Measurements from ENCODE around the gene AHNAK2.

Gene AHNAK2

DNA sequence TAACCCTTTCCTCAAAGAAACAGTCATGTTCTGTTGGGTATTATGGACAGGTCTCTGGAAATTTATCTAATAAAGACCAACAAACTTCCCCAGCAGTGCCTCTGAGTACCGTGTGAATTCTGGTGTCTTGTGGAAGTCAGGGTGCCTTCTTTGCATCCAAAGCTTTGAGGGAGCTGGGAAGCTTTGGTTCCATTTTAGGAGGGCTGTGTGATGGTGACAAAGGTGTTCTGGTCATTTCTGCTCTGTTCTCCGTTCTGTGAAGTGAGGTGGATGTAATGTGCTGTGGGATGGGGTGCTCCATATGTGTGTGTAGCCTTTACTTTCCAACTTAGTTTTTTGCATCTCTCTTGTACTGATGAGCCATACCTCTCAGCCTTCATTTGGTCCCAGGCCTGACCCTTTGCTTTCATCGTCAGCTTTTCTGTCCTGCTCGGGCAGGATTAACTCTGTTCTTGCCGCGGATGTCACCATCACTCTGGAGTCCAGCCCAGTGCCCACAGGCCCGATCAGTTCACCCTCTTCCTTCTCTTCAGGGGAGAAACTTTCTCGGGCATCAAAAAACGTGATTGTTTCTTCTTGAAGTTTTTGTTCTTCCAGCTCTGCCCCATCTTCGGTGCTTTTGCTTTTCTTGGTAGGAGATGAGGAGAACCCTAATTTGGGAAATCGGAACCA, 40.3 kb downstream of the AHNAK2 start:
- DNase-seq (ENCODE audit: low read depth): no peak

- DNase-seq (ENCODE audit: low read depth): no peak
Observed at GRCh38 chr14:104937161-104937560, 41.0 kb downstream of the AHNAK2 start.

DNA sequence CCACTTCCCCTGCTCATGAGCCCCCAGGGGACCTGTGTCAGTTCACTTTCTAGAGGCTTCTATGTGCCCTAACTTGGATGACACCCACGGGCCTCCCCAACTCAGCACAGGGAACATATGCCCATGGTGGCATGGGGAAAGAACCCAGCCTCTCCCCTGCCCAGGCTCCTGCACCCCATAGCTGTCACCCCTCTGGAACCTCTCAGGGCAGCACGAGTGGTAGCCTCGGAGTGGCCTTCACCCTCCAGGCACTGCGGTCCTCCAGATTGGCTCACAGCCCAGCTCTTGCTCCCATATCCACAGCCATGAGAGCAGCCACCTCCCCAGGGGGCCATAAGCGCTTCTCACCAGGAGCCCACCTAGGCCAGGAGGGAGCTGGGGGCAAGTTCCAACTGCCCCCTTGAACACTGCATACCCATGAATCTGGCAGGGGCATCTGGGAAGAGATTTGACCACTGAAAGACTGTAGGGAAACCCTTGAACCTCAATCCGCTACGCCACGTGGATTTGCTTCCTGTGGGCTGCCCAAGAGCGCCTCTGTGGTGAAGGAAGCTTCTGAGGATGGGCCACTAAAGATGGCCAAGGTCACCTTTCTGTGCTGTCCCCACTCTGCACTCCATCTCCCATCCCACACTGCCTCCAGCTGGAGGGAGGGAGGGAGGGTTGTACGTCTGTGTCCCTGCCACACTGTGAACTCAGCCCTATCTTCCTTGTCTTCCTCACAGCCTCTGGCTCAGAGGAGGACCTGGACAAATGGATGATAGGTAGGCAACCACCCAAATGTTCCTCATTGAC, 41.6 kb downstream of the AHNAK2 start:
- no peak for DNase-seq (ENCODE audit: low read depth)

DNA sequence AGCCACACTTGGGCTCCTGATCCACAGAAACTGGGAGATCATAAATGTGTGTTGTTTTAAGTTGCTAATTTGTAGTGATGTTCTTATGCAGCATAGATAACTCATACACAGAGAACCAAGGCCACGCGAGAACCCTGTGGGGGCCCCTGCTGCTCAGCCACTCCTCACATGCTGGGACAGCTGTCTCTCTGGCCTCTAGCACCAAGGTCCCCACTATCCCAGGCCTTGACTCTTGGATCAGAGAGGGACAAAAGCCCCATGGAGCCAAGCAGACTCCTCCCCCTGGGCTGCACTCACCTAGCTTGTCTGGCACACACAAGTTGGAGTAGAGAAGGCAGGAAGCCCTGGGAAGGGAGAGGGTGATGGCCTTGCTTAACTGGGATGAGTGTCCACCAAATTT, 42.2 kb downstream of the AHNAK2 start:
- DNase-seq (ENCODE audit: low read depth): no peak

DNA sequence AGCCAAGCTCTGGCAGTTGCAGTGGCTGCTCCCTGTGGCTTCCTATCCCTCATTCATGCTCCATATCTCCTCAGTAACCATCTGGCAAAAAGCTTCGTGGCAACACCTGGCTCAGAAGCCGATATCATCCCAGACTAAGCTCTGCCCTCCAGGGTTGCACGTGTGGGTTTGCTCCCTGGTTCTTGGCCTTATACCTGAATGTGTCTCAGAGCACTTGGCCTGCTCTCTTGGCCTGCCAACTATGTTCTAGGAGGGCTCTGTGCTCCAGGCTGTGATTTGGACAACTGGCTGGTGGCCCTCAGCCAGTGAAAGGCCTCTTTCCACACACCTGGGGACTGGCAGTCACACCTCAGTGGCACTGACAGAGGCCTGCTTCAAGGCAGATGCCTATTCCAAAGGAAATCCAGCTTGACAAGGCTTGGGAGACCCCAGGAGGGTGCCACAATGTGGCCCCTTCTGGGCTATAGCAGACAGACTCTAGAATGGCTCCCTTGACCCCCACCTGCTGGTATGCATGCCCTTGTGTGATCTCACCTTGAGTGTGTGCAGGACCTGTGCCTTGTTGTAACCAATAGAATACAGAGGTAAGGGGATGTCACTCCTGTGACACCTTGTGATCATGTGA, 43.0 kb downstream of the AHNAK2 start:
- no peak for DNase-seq (ENCODE audit: low read depth)

DNA sequence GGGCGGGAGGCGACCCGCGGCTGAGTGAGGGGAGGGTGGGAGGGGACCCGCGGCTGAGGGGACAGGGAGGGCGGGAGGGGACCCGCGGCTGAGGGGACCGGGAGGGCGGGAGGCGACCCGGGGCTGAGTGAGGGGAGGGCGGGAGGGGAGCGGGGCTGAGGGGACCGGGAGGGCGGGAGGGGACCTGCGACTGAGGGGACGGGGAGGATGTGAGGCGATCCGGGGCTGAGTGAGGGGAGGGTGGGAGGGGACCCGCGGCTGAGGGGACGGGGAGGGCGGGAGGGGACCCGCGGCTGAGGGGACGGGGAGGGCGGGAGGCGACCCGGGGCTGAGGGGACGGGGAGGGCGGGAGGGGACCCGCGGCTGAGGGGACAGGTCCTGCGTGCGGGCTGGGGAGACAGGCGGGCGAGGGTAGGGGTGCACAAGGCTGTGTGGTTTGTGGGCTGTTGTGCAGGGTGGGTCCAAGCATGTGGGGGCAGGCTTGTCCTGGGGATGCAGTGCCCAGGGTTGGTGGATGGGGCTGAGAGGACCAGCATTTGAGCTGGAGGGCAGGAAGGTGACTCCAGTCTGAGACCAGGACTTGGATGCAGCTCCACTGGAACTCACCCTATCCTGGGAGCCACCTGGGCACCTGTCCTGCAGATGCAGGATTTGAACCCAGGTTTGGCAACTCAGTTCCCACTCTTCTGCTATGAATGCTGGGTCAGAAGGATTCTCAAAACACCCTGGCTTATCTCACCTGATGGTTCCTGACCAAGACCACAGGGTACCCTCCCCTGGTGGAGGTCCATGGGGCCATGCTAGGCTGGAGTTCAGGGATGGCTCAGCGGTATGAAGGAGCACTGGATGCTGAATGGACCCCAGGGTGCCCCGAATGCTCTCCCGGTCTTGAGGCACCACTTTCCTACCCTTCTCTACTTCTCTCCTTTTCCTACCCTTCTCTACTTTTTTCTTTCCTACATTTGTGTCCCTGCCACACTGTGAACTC, 44.1 kb downstream of the AHNAK2 start:
- no peak for DNase-seq (ENCODE audit: low read depth)

DNA sequence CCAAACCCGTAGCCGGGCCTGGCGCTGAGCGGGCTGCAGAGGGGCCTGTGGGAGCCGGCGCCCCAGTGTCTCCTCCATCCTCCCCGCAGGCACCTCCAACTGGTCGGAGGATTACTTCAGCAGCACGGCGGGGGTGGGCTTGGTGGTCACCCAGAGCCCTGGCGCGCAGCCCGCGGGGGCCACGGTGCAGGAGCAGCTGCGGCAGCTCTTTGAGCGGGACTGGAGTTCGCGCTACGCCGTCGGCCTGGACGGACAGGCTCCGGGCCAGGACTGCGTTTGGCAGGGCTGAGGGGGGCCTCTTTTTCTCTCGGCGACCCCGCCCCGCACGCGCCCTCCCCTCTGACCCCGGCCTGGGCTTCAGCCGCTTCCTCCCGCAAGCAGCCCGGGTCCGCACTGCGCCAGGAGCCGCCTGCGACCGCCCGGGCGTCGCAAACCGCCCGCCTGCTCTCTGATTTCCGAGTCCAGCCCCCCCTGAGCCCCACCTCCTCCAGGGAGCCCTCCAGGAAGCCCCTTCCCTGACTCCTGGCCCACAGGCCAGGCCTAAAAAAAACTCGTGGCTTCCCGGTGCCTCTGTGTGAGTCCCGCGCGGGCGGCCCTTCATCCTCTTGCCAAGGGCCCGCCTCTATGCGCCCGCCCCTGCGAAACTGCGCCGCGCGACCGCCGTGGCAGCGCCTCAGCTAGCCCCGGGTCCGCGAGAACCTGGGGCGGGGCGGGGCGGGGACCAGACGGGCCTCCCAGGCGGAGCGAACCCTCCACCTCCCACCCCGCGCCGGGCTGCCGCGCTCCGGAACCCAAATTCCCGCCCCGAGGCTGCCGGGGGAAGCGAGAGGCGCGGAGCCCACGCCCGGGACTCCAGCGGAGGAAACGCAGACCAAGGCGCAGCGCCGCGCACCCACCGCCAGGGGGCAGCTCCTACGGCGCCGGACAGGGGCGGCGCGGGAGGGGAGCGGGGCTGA, 45.2 kb downstream of the AHNAK2 start:
- peak; percentile 69 for DNase-seq (ENCODE audit: low read depth)

DNA sequence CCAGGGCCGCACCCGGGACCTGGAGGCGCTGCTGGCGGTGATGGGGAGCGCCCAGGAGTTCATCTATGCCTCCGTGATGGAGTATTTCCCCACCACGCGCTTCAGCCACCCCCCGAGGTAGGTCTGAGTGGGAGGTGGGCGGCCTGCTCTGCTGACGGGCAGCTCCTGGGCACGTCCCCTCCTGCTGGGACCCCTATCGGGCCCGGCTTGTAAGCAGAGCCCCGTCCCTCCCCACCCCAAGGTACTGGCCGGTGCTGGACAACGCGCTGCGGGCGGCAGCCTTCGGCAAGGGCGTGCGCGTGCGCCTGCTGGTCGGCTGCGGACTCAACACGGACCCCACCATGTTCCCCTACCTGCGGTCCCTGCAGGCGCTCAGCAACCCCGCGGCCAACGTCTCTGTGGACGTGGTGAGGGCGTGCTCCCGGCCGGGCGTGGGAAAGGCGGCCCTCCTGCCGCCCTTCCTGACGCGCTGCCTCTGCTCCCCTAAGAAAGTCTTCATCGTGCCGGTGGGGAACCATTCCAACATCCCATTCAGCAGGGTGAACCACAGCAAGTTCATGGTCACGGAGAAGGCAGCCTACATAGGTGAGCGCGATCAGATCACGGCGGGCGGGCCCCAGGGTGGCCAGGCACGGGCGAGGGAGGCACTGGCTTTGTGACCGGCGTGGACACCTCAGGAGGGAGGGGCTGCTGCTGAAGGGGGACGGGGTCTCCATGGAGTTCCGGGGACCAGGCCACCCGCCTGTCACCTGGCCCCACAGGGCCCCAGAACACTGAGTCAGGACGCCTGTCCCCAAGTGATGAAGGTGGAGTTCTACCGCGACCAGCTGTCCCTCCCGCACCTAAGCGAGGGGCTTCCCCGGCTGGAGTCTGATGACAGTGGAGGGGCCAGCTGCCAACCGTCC, 46.2 kb downstream of the AHNAK2 start:
- no peak for DNase-seq (ENCODE audit: low read depth)

DNA sequence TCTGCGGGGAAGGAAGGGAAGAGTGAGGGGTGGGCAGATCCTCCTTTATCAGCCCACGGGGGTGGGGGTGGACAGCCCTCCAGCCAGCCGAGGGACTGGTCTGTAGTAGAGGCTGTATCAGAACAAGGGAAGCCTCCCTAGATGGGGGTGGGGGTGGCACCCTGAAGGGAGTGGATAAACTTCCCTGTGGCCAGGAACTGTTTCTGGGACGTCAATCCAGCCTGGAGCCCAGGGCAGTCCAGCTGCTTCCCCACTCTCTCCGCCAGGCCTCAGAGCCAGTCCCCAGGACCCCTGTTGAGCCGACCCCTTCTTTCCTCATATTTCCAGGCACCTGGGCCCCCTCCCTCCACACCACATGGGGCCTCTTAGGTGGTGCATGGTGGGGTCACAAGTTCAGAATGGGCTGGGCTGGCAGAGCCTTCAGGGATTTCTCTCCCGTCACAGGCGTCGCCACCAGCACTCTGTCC, 46.8 kb downstream of the AHNAK2 start:
- no peak for DNase-seq (ENCODE audit: low read depth)

GRCh38 chr14:104930526-104931303, 47.5 kb downstream of the AHNAK2 start:
- no peak for DNase-seq (ENCODE audit: low read depth)

GRCh38 chr14:104929268-104930230, 48.6 kb downstream of the AHNAK2 start:
- DNase-seq (ENCODE audit: low read depth): no peak

DNA sequence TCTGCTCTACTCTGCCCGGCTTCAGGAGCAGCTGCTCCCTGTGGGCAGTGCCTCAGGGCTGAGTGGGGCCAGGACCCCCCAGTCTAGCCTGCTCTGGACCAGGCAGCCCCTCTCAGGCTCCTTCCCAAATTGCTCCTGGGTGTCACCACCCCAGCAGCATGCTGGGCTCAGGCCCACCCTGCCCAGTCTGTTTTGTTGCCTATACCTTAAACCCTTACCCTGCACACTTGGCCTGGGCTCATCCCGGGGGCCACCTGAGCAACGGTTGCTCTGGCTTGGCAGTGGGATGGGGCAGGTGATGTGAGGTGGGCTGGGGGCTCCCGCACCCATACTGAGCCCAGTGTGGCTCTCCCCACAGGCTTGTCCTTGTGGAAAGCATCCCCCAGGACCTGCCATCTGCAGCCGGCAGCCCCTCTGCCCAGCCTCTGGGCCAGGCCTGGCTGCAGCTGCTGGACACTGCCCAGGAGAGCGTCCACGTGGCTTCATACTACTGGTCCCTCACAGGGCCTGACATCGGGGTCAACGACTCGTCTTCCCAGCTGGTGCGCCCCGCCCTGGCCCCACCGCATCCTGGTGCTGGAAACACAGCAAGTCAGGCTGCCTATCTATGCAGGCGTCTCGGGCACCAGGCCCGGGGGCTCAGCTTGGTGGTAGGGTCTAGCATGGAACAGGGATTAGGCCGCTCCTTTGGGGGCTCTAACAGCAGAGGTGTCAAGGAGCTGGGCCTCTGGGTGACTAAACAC, 49.6 kb downstream of the AHNAK2 start:
- DNase-seq (ENCODE audit: low read depth): no peak

DNA sequence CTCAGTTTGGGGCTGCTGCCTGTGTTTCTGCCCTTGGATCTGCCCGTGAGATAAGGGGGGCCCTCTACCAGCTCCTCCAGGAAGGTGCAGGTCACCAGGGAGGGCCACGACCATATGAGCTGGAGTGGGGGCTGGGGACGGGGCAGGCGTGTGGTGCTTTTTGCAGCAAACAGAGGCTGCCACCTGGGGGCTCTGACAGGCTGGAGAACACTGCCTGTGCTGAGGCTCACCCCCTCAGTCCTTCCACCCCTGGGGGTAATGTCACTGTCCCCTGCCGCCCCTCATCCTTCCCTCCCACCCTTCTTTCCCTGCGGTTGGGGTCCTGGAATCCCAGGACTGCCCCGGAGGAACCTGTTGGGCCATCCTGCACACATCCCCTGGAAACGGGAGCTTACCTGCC, 50.3 kb downstream of the AHNAK2 start:
- DNase-seq (ENCODE audit: low read depth): no peak

DNA sequence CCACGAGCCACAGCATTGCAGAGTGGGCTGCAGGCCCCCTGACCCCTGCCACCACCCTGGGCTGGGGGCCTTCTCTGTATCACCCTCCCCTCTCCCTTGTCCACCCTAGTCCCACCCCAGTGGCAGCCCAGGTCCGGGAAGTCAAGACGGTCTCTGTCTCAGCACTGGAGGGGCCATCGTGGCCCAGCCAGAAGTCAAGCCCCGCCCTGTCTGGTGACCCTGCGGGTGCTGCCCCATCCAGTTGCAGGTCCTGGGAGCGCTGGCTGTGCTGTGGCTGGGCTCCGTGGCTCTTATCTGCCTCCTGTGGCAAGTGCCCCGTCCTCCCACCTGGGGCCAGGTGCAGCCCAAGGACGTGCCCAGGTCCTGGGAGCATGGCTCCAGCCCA, 50.8 kb downstream of the AHNAK2 start:
- DNase-seq (ENCODE audit: low read depth): no peak

DNA sequence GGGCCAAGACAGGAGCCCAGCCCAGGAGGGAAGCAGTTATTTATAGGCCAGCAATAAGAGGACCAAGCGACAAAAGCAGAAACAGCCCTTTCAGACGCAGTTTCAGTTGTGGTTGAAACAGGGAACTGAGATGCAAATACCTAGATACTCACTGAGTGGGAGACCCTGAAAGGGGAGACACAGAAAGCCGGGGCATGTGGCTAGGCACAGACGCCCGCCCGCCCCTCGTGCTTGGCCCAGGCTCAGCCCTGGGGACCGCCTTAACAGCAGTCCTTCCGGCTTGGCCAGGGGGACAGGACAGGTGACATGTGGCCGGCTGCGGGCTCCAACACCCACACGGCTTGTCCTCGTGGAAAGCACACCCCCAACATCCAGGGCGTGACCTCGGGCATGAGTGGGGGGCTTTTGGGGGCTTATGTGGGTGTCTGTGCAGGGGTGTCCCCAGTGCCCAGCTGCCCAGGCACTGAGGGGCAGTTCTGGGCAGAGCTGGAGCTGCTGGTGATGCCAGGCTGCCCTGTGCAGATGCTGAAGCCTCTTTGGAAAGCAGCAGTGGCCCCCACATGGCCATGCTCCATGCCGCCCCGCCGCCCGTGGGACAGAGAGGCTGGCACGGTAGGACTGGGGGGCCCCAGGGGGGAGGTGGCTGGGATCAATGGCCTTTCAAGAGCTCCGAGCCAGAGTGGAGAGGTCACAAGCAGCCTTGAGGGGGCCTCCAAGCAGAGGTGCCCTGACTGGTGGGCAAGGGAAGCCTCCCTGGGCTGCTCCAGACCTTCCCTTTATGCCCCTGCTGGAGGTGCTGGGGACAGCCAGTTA, 51.3 kb downstream of the AHNAK2 start:
- no peak for DNase-seq (ENCODE audit: low read depth)
